Brain microvascular endothelial cell (primary cell): ENCODE data around the gene ACSF2.

ENCODE experiments used
- DNase-seq: peaks from one replicate; pipeline ENCODE4 v3.0.0-alpha.2; 2020
- H3K27ac ChIP-seq: fragments of 250-450 bp; sonication (Bioruptor Pico); 2 replicates; pipeline ENCODE4 v1.5.1; 2020; ENCODE audit warnings: mild to moderate bottlenecking, moderate library complexity
- H3K27me3 ChIP-seq: fragments of 250-450 bp; sonication (Bioruptor Pico); replicated peaks from 2 replicates; pipeline ENCODE4 v1.5.1; 2020; ENCODE audit warnings: mild to moderate bottlenecking
- H3K36me3 ChIP-seq: fragments of 250-450 bp; sonication (Bioruptor Pico); replicated peaks from 2 replicates; pipeline ENCODE4 v1.5.1; 2020; ENCODE audit warnings: mild to moderate bottlenecking
- H3K4me3 ChIP-seq: 2 replicates; pipeline ENCODE4 v1.5.1; 2011; ENCODE audit warnings: low read depth, mild to moderate bottlenecking, control low read depth, low read length, moderate library complexity
- CTCF ChIP-seq: IDR thresholded peaks from 2 replicates; pipeline ENCODE4 v1.5.1; 2011; ENCODE audit warnings: low read depth, mild to moderate bottlenecking, moderate library complexity, low read length, control low read depth, inconsistent platforms; ENCODE audit errors: missing control alignments
- in situ Hi-C: cut with HindIII; loops from 2 replicates; pipeline ENCODE4 v1.10.0; 2017; ENCODE audit warnings: low sequenced_read_pairs, low pct_ligation_motif_present

The ACSF2 gene

GRCh38 chr17:50498021-50498874, 72.2 kb downstream of the ACSF2 start:
- no peak for TF ChIP-seq CTCF
- Histone ChIP-seq H3K27ac (no peak overlapping the region), H3K27me3 (no peaks in the 10 kb centered on the region), H3K36me3 (no peaks in the 10 kb centered on the region), H3K4me3 (no peak overlapping the region)
- DNase-seq = no peak
- in situ Hi-C loops = no loop called here

GRCh38 chr17:50499270-50499669, 73.3 kb downstream of the ACSF2 start:
- DNase-seq = no peak
- Histone ChIP-seq H3K4me3 (no peak overlapping the region), H3K27me3 (no peaks in the 10 kb centered on the region), H3K27ac (no peak overlapping the region), H3K36me3 (no peaks in the 10 kb centered on the region)
- in situ Hi-C loops = no loop called here
- TF ChIP-seq CTCF = no peak

GRCh38 chr17:50499721-50500120, 73.7 kb downstream of the ACSF2 start:
- Histone ChIP-seq H3K4me3 (no peak overlapping the region), H3K27ac (no peak overlapping the region), H3K27me3 (no peaks in the 10 kb centered on the region), H3K36me3 (no peaks in the 10 kb centered on the region)
- no peak for TF ChIP-seq CTCF
- no peak for DNase-seq
- in situ Hi-C loops = no loop called here

- peak; percentile 68 for TF ChIP-seq CTCF
- DNase-seq = peak; percentile 20
- Histone ChIP-seq H3K4me3 (no peak overlapping the region), H3K27me3 (no peaks in the 10 kb centered on the region), H3K36me3 (no peaks in the 10 kb centered on the region), H3K27ac (no peak overlapping the region)
- in situ Hi-C loops = no loop called here
Observed at GRCh38 chr17:50501054-50501453, 75.0 kb downstream of the ACSF2 start.

- H3K27ac ChIP-seq = no peak overlapping the region
- no peak for DNase-seq
- no peaks in the 10 kb centered on the region for H3K27me3 ChIP-seq
- in situ Hi-C loops = no loop called here
- H3K4me3 ChIP-seq = no peak overlapping the region
- no peak for TF ChIP-seq CTCF
- no peaks in the 10 kb centered on the region for H3K36me3 ChIP-seq
Observed at GRCh38 chr17:50502301-50502990, 76.4 kb downstream of the ACSF2 start.
